ENCODE data around the gene SUMO4. TPM values are rescaled to one million over a fixed set of nuclear protein-coding genes. Genes with fewer than 3 reads are reported as not detected.

Gene SUMO4
- total and polyA plus RNA-seq, 2 donors (not counting 1 experiment from before 2014, with no cell fraction given): 0.18 to 11.5 TPM

DNA sequence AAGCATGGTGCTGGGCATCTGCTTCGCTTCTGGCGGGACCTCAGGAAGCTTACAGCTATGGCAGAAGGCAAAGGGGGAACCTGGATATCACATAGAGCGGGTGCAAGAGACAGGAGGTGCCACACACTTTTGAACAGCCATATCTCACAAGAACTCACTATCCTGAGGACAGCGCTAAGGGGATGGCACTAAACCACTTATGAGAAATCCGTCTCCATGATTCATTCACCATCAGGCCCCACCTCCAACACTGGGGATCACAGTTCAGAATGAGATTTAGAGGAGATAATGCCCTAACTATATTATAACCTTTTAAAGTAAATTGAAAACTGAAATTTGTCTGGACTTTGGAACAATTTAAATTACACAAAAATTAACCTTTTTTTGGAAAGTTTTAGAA lies 37.8 kb upstream of the SUMO4 start:
- Mint-ChIP-seq H3K4me3 (no peak overlapping the region), H3K9me3 (ENCODE audit: insufficient read depth) (peaks cover 2% of the 10 kb centered on the region), H3K27me3 (no peaks in the 10 kb centered on the region), H3K27ac (no peak overlapping the region), H3K4me1 (peaks cover 51% of the 10 kb centered on the region)
- no peak overlapping the region for H3K9ac ChIP-seq (ENCODE audit: low read length)
- H3K4me3 ChIP-seq (ENCODE audit: control extremely low read depth in 1 of 5, extremely low read depth in 1 of 5, insufficient read depth in 1 of 5, low read depth in 2 of 5, low read length in 4 of 5): no peak overlapping the region
- H3K36me3 ChIP-seq (replicated peaks in 1 of 2; ENCODE audit: control extremely low read depth in 1 of 2, control insufficient read depth in 1 of 2, extremely low read depth in 1 of 2, insufficient read depth in 2 of 2, low read length in 1 of 2): peaks cover 3 to 4% of the 10 kb centered on the region in 2 experiments
- H3K9me3 ChIP-seq (ENCODE audit: control extremely low read depth in 1 of 3, control insufficient read depth in 2 of 3, insufficient read depth in 1 of 3, low read length in 2 of 3): peaks cover 0 to 10% (median 0%) of the 10 kb centered on the region in 3 donors
- ChIA-PET CTCF (interaction anchor here (1.0 to 1.3 kb wide), 2 partner anchors 70 to 172 kb away, joined by 3 to 5 read pairs; no protein-coding TSS in a partner anchor), POLR2A (no interaction called here)
- no peaks in the 10 kb centered on the region for H3K27me3 ChIP-seq (replicated peaks in 1 of 4; ENCODE audit: control extremely low read depth in 1 of 4, control insufficient read depth in 3 of 4, insufficient read depth in 4 of 4, low read length in 3 of 4)
- peaks cover 16 to 31% of the 10 kb centered on the region in 2 donors for H3K4me1 ChIP-seq (ENCODE audit: control insufficient read depth in 2 of 2, insufficient read depth in 2 of 2, low read length in 2 of 2)
- 100% methylated on average over 3 of the region's 5 CpGs for whole genome bisulfite sequencing (ENCODE audit: insufficient coverage)
- ATAC-seq (ENCODE audit: low read depth) (no peak), DNase-seq (no peak)
- no peak overlapping the region for H3K27ac ChIP-seq (ENCODE audit: low read length in 2 of 2)
- no peak for TF ChIP-seq EZH2 (IDR thresholded peaks at IDR 0.05; ENCODE audit: borderline replicate concordance, insufficient read depth, low read depth, low read length, poor library complexity, severe bottlenecking)
- TF ChIP-seq, protein P1, sequence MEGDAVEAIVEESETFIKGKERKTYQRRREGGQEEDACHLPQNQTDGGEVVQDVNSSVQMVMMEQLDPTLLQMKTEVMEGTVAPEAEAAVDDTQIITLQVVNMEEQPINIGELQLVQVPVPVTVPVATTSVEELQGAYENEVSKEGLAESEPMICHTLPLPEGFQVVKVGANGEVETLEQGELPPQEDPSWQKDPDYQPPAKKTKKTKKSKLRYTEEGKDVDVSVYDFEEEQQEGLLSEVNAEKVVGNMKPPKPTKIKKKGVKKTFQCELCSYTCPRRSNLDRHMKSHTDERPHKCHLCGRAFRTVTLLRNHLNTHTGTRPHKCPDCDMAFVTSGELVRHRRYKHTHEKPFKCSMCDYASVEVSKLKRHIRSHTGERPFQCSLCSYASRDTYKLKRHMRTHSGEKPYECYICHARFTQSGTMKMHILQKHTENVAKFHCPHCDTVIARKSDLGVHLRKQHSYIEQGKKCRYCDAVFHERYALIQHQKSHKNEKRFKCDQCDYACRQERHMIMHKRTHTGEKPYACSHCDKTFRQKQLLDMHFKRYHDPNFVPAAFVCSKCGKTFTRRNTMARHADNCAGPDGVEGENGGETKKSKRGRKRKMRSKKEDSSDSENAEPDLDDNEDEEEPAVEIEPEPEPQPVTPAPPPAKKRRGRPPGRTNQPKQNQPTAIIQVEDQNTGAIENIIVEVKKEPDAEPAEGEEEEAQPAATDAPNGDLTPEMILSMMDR (IDR thresholded peaks at IDR 0.05): no peak
- H3K79me2 ChIP-seq (ENCODE audit: control insufficient read depth, insufficient read depth, low read length): peaks cover 99% of the 10 kb centered on the region
- H2AFZ ChIP-seq (ENCODE audit: insufficient read depth, low read depth, low read length, poor library complexity, severe bottlenecking): no peak overlapping the region
- no peak overlapping the region for H3K4me2 ChIP-seq (replicated peaks; ENCODE audit: low read depth, low read length, poor library complexity, severe bottlenecking)
- peaks cover 66% of the 10 kb centered on the region for H4K20me1 ChIP-seq (ENCODE audit: control insufficient read depth, insufficient read depth, low read length, poor library complexity, severe bottlenecking)
- intact Hi-C loops (cut with micrococcal nuclease): no loop called here

DNA sequence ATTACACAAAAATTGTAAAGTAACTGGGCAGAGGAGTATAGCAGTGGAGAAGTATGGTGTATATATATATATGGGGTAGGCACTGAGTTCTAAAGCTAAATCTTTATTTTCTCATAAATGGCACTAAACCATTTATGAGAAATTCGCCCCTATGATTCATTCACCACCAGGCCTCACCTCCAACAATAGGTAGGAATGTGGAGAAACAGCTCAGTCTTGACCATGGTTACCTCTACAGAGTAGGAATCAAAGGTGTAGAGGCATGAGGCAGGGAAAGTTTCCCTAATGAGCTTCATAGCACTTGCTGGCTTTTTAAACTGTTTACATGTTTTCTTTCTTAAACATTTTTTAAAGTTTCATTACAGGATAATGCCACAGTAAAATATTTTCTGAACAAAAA lies 36.9 kb upstream of the SUMO4 start:
- POLR2A ChIA-PET: no interaction called here
- Histone ChIP-seq H3K4me2 (replicated peaks; ENCODE audit: low read depth, low read length, poor library complexity, severe bottlenecking) (no peak overlapping the region), H3K27ac (ENCODE audit: low read length in 2 of 2) (no peak overlapping the region), H3K36me3 (replicated peaks in 1 of 2; ENCODE audit: control extremely low read depth in 1 of 2, control insufficient read depth in 1 of 2, extremely low read depth in 1 of 2, insufficient read depth in 2 of 2, low read length in 1 of 2) (peaks cover 3 to 5% of the 10 kb centered on the region in 2 experiments), H2AFZ (ENCODE audit: insufficient read depth, low read depth, low read length, poor library complexity, severe bottlenecking) (no peak overlapping the region), H3K4me1 (ENCODE audit: control insufficient read depth in 2 of 2, insufficient read depth in 2 of 2, low read length in 2 of 2) (peaks cover 16 to 35% of the 10 kb centered on the region in 2 donors), H3K79me2 (ENCODE audit: control insufficient read depth, insufficient read depth, low read length) (peaks cover 99% of the 10 kb centered on the region), H3K9me3 (ENCODE audit: control extremely low read depth in 1 of 3, control insufficient read depth in 2 of 3, insufficient read depth in 1 of 3, low read length in 2 of 3) (peaks cover 0 to 10% (median 0%) of the 10 kb centered on the region in 3 donors), H3K27me3 (replicated peaks in 1 of 4; ENCODE audit: control extremely low read depth in 1 of 4, control insufficient read depth in 3 of 4, insufficient read depth in 4 of 4, low read length in 3 of 4) (no peaks in the 10 kb centered on the region), H3K9ac (ENCODE audit: low read length) (no peak overlapping the region), H4K20me1 (ENCODE audit: control insufficient read depth, insufficient read depth, low read length, poor library complexity, severe bottlenecking) (peaks cover 69% of the 10 kb centered on the region), H3K4me3 (ENCODE audit: control extremely low read depth in 1 of 5, extremely low read depth in 1 of 5, insufficient read depth in 1 of 5, low read depth in 2 of 5, low read length in 4 of 5) (no peak overlapping the region)
- WGBS (ENCODE audit: insufficient coverage): no CpG with 5 or more reads among the region's 1 CpG
- Mint-ChIP-seq H3K4me3 (no peak overlapping the region), H3K27ac (no peak overlapping the region), H3K4me1 (peaks cover 47% of the 10 kb centered on the region), H3K9me3 (ENCODE audit: insufficient read depth) (peaks cover 2% of the 10 kb centered on the region), H3K27me3 (no peaks in the 10 kb centered on the region)
- CTCF ChIA-PET: interaction anchor here (1.0 to 1.3 kb wide), 2 partner anchors 69 to 173 kb away, joined by 3 to 5 read pairs; no protein-coding TSS in a partner anchor
- ATAC-seq (ENCODE audit: low read depth) (no peak), DNase-seq (no peak)
- intact Hi-C loops (cut with micrococcal nuclease): no loop called here
- TF ChIP-seq EZH2 (IDR thresholded peaks at IDR 0.05; ENCODE audit: borderline replicate concordance, insufficient read depth, low read depth, low read length, poor library complexity, severe bottlenecking): no peak
- TF ChIP-seq, protein P1 (IDR thresholded peaks at IDR 0.05): no peak
